Activated CD8-positive, alpha-beta memory T cell treated with anti-CD3 and anti-CD28 coated beads, Interleukin-2, amount 10 ng/mL, durations not matched to agents 7 days and 5 days (primary cell): Measurements from ENCODE around the gene GPSM1. TPM values are rescaled to one million over a fixed set of nuclear protein-coding genes. Genes with fewer than 3 reads are reported as not detected.
A peak's percentile ranks its signal among the peaks of the same experiment; 100 is the strongest.

Source experiments
- ATAC-seq: fragments of 150-1000 bp; cut with Tn5 transposase; one replicate; pipeline ENCODE4 v1.10.0; 2021; ENCODE audit warnings: moderate library complexity
- CTCF ChIA-PET: fragments of 350-600 bp; sonication (Branson Sonifier 250); formaldehyde crosslinking; loops from one replicate; lab custom pipeline; 2021; ENCODE audit warnings: antibody characterized with exemption; lab: Charles Lee
- DNase-seq: peaks from one replicate; pipeline ENCODE4 v3.0.0-alpha.2; 2020
- H3K27ac Mint-ChIP-seq: one replicate; pipeline ENCODE4 v1.8.0; 2021; ENCODE audit warnings: mild to moderate bottlenecking, mixed read lengths
- H3K27me3 Mint-ChIP-seq: one replicate; pipeline ENCODE4 v1.8.0; 2021; ENCODE audit warnings: mixed read lengths
- H3K36me3 Mint-ChIP-seq: one replicate; pipeline ENCODE4 v1.8.0; 2021; ENCODE audit warnings: mild to moderate bottlenecking, mixed read lengths
- H3K4me1 Mint-ChIP-seq: one replicate; pipeline ENCODE4 v1.8.0; 2021; ENCODE audit warnings: mixed read lengths
- H3K4me3 Mint-ChIP-seq: one replicate; pipeline ENCODE4 v1.8.0; 2021; ENCODE audit warnings: mild to moderate bottlenecking, moderate library complexity, mixed read lengths
- H3K9me3 Mint-ChIP-seq: one replicate; pipeline ENCODE4 v1.8.0; 2022; ENCODE audit warnings: low read depth, mixed read lengths
- total RNA-seq, 2 experiments: library from RNA; stranded (reverse); gene quantifications; one replicate each; pipeline ENCODE4 v1.2.3, GENCODE V29; 2021

The GPSM1 gene
- total RNA-seq, 2 experiments from 2014 or later = 4.5 to 6.7 TPM

DNA sequence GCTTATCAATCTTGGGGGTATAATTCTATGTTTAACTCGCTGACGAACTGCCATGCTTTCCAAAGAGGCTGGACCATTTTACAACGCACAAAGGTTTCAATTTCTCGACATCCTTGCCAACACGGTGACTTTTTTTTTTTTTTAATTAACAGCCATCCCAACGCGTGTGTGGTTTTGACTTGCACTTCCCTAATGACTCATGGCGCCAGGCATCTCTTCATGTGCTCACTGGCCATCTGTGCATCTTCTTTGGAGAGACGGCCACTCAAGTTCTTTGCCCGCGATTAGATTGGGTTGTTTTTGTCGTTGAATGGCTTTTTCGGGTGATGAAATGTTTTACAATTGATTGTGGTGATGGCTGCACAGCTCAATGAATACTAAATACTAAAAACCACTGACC is 58.7 kb downstream of the GPSM1 start:
- H3K27me3 Mint-ChIP-seq = no peaks in the 10 kb centered on the region
- peak overlapping the region; percentile 84 for H3K27ac Mint-ChIP-seq
- H3K36me3 Mint-ChIP-seq = peaks cover 43% of the 10 kb centered on the region
- CTCF ChIA-PET = interaction anchor here (0.7 to 2.5 kb wide), 6 partner anchors 11 to 23 kb away, joined by 3 to 13 read pairs (median 7); partner anchors contain the start of gene DNLZ
- peaks cover 30% of the 10 kb centered on the region for H3K4me1 Mint-ChIP-seq
- H3K4me3 Mint-ChIP-seq = peak overlapping the region; percentile 43
- peaks cover 2% of the 10 kb centered on the region for H3K9me3 Mint-ChIP-seq
- DNase-seq (no peak), ATAC-seq (peak; percentile 25)

DNA sequence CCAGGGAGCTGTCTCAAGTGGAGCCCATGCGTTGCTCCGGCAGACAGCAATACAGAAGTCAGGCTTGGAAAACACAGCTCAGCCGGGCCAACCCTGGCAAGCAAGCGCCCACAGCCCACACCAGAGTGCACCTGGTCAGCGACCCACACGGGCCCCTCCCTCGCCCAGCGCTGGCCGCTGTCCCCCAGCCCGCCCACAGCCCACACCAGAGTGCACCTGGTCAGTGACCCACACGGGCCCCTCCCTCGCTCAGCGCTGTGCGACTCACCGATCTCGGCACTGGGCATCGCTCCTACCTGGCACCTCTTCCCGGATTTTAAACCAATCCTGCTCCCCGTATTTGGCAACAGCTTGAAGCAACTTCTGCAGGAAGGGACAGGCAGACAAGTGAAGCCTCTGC is 59.9 kb downstream of the GPSM1 start:
- peaks cover 2% of the 10 kb centered on the region for H3K9me3 Mint-ChIP-seq
- H3K4me1 Mint-ChIP-seq = peaks cover 30% of the 10 kb centered on the region
- peaks cover 49% of the 10 kb centered on the region for H3K36me3 Mint-ChIP-seq
- CTCF ChIA-PET = interaction anchor here (0.9 to 2.0 kb wide), 3 partner anchors 11 to 24 kb away, joined by 3 to 7 read pairs (median 3); partner anchors contain the start of gene DNLZ
- H3K27me3 Mint-ChIP-seq = no peaks in the 10 kb centered on the region
- DNase-seq (no peak), ATAC-seq (no peak)
- no peak overlapping the region for H3K4me3 Mint-ChIP-seq
- no peak overlapping the region for H3K27ac Mint-ChIP-seq

DNA sequence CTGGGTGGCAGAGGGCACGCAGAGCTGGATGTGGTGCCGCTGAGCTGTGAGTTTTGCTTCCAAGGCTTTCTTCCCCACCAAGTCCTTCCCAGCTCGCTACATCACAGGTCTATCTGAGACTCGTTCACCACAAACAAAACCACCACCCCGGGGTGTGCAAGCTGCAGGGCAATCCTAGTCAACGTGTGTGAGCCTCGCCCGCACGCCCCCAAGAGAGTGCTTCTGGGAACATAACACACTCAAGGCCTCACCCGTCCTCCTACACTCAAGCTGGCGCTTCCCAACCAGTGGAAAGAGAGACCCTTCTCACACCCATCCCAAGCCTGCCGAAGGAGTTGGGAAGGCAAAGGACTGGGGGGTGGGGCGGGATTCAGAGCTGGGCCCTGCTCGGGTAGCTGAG is 62.1 kb downstream of the GPSM1 start:
- CTCF ChIA-PET = interaction anchor here (1.8 kb wide), 1 partner anchor 9 kb away, joined by 4 read pairs; no protein-coding TSS in a partner anchor
- H3K27ac Mint-ChIP-seq = no peak overlapping the region
- peaks cover 41% of the 10 kb centered on the region for H3K36me3 Mint-ChIP-seq
- H3K27me3 Mint-ChIP-seq = no peaks in the 10 kb centered on the region
- DNase-seq = no peak
- peaks cover 2% of the 10 kb centered on the region for H3K9me3 Mint-ChIP-seq
- H3K4me3 Mint-ChIP-seq = no peak overlapping the region
- H3K4me1 Mint-ChIP-seq = peaks cover 24% of the 10 kb centered on the region
- ATAC-seq = no peak

DNA sequence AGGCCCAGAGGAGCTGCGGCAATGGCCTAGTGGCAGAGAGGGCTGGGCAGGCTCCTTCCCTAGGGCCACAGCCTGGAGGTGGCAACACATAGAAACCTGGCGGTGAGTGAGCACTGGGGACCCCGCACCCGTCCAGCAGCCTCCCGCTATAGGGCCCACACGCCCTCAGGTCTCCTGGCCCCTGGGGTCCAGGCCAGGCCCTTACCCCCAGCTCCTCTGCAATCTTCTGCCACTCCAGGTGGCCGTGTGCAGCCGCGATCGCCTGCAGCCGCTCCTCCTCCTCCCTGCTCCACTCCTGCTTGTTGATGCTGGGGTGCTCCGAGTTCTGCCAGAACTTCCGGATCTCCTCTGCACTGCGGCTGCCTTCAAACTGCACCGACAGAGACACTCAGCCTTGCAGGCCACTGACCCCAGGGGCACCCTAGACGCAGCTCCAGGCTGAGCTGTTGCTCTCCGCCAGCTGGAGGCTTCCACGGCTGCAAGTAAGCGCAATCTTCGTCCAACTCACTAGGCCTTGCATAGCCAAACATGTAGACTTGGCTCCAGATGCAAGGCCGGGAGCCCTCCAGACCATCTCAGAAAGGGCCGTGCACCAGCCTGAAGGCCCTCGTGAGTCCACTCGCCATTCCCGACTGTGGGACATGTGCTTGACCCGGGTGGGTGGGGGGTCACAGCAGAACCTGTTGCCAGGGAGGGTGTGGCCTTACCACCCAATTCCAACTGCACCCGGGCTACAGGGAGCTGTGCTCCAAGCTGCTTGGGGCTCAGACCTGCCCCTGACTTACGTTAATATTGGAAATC is 64.6 kb downstream of the GPSM1 start:
- CTCF ChIA-PET = no interaction called here
- no peaks in the 10 kb centered on the region for H3K27me3 Mint-ChIP-seq
- H3K9me3 Mint-ChIP-seq = no peaks in the 10 kb centered on the region
- peaks cover 24% of the 10 kb centered on the region for H3K36me3 Mint-ChIP-seq
- H3K4me1 Mint-ChIP-seq = peaks cover 5% of the 10 kb centered on the region
- DNase-seq (no peak), ATAC-seq (no peak)
- H3K4me3 Mint-ChIP-seq = no peak overlapping the region
- H3K27ac Mint-ChIP-seq = no peak overlapping the region

DNA sequence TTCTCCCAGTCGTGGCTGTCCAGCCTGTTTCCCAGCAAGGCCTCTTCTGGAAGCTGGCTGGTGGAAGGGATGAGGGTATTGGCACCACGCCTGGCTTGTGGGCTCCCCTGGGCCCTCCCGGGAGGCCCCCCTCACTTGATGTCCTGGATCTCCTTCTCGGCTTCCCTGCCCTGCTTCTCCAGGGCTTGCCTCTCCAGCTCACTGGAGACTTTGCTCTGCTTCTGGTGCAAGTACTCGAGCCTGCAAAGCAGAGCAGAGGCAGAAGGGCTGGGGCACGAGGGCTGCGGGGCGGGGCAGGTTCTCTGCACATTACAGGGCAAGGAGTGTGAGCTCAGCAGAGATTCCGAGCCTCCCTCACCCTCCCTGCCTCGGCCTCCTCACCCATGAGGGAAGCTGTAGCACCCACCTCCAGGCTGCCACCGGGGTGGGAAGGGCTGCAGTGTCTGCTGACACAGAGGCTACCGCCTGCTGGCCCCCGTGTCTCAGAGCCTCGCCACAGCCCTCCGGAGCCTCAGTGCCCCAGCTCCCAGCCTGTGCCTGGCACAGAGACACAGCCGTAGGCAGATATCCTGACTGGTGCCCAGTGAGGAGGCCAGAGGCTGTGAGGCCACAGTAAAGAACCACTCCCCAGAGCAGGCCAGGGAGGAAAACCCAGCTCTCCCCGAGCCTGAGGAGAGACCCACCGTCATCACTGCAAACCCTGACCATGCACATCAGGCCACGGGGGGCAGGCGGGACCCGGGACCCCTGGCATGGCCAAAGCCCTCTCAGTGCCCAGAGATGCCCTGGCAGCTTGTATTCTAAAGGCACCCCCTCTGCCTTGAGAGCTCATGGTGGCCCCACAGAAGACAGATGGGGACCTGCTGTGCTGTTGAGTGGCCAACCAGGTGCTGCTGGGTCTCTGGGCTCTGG is 65.5 kb downstream of the GPSM1 start:
- ATAC-seq (no peak), DNase-seq (no peak)
- Mint-ChIP-seq H3K4me3 (no peak overlapping the region), H3K27ac (no peak overlapping the region), H3K36me3 (peaks cover 18% of the 10 kb centered on the region), H3K9me3 (no peaks in the 10 kb centered on the region), H3K27me3 (no peaks in the 10 kb centered on the region), H3K4me1 (peaks cover 5% of the 10 kb centered on the region)
- CTCF ChIA-PET = no interaction called here

DNA sequence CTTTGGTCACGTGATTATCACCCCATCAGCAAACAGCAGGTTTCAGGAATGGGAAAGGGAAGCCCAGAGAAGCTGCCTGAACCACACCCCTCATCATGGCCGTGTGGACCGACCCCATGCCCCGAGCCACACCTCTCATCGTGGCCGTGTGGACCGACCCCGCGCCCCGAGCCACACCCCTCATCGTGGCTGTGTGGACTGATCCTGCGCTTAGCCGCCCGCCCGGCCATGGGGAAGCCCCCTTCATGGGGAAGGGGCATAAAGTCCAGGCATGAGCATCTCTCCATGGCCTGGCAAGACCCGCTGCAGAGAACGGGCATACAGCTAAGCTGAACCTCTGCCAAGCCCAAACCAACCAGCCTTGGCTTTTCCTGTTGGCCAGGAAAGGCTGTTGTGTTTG is 66.2 kb downstream of the GPSM1 start:
- no peaks in the 10 kb centered on the region for H3K27me3 Mint-ChIP-seq
- H3K9me3 Mint-ChIP-seq = no peaks in the 10 kb centered on the region
- no peak overlapping the region for H3K4me3 Mint-ChIP-seq
- ATAC-seq (no peak), DNase-seq (no peak)
- no peak overlapping the region for H3K27ac Mint-ChIP-seq
- peaks cover 18% of the 10 kb centered on the region for H3K36me3 Mint-ChIP-seq
- CTCF ChIA-PET = no interaction called here
- H3K4me1 Mint-ChIP-seq = peaks cover 11% of the 10 kb centered on the region

DNA sequence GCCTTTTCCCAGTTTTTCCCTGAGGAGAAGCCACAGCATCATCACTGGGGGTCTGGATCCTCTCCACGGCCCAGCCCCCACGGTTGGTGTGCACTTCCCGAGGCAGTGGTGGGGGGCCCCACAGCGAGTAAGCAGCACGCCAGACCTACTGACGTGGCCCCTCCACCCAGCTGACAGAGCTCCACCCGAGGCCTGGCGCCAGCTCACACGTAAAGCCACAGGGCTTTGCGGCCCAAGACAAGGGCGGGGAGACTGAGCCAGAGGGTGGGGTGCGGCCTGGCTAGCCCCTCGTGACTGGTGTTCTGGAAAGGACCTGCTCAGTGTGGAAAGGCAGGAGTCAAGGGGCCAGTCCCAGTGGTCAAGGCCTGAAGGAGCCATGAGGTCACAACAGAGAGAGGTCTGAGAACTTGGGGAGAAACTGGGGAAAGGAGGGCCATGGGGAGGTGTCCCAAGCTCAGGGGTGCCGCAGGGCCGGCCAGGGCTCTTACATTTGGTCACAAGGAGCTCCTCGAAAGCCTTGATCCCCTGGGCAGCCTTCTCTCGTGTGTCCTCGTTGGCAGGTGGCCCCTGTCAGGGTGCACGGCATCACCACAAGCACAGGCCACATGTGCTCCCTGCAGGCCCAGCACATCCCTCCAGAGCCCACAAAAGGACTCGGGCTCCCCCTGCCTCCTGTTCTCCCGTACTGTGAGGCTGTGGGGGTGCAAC is 67.1 kb downstream of the GPSM1 start:
- H3K27ac Mint-ChIP-seq = no peak overlapping the region
- no peaks in the 10 kb centered on the region for H3K27me3 Mint-ChIP-seq
- H3K9me3 Mint-ChIP-seq = no peaks in the 10 kb centered on the region
- ATAC-seq = no peak
- CTCF ChIA-PET = no interaction called here
- DNase-seq = no peak
- H3K4me3 Mint-ChIP-seq = no peak overlapping the region
- peaks cover 16% of the 10 kb centered on the region for H3K36me3 Mint-ChIP-seq
- peaks cover 15% of the 10 kb centered on the region for H3K4me1 Mint-ChIP-seq

DNA sequence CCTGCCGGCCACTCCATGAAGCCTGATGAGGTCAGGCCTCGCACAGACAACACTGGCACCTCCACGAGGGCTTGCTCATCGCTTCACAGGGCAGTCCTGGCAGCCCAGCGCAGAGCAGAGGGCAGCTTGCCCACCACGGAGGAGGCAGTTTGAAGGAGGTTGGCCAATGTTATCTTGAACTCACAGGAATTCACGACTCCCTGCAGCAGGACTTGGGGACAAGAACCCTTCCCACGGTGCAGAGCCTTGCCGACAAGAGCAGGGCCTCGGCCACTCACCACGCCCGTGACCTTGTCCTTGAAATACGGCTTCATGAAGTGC is 67.6 kb downstream of the GPSM1 start:
- Mint-ChIP-seq H3K27ac (no peak overlapping the region), H3K9me3 (no peaks in the 10 kb centered on the region), H3K36me3 (peaks cover 13% of the 10 kb centered on the region), H3K4me3 (no peak overlapping the region), H3K4me1 (peaks cover 15% of the 10 kb centered on the region), H3K27me3 (no peaks in the 10 kb centered on the region)
- CTCF ChIA-PET = no interaction called here
- DNase-seq (no peak), ATAC-seq (no peak)

DNA sequence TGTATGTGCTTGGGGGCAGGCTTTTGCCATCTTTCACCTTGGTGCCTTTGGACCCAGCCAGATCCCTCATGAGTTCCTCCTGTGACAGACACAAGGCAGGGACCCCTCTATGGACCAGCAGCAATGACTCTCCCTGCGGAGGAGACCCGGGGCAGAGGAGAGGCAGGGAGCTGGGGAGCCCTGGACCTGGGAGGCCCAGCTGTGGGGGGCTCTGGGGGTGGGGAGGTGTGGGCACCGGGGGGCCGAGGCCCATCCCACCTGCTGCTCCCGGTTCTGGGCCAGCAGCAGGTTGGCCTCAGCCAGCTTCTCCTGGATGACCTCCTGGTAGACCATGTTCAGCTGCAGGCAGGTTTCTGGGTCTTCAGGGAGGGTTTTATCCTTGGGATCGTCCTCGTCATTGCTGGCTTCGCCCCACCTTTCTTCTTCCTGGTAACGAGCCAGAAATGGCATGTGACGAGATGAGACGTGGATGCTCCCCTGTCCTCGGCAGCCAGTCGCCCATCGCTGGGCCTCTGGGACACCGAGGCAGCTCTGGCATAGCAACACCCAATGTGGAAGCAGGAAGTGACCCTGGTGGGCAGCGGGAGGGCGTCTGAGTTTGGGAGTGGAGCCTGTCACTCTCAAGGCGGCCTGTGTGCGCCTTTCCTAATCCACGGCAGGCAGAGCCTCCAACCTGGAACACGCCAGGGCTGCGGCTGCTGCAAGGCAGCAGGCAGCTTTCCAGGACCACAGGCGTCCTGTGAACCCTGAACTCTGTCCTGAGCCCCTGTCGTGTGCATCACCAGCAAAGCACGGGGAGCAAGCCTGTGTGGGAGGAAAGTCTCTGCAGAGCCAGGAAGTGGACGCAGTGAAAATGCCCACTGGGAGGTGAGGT is 68.2 kb downstream of the GPSM1 start:
- Mint-ChIP-seq H3K4me3 (no peak overlapping the region), H3K27ac (no peak overlapping the region), H3K4me1 (peaks cover 16% of the 10 kb centered on the region), H3K9me3 (no peaks in the 10 kb centered on the region), H3K27me3 (no peaks in the 10 kb centered on the region), H3K36me3 (peaks cover 10% of the 10 kb centered on the region)
- DNase-seq (no peak), ATAC-seq (no peak)
- CTCF ChIA-PET = interaction anchor here (1.9 to 3.0 kb wide), 2 partner anchors 21 to 32 kb away, joined by 4 to 18 read pairs; partner anchors contain the start of gene DNLZ

DNA sequence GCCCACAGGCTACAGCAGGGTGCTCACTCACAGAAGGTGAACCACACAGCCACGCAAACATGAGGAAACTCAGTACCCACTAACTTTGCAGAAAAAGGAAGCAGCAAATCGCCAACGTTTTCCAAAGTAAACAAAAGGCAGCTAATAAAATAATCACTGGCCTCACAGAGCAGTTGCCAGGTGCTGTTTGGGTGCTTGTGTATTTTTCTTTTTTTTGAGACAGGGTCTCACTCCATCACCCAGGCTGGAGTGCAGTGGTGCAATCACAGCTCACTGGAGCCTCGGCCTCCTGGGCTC is 68.8 kb downstream of the GPSM1 start:
- H3K9me3 Mint-ChIP-seq = no peaks in the 10 kb centered on the region
- no peak for ATAC-seq
- CTCF ChIA-PET = interaction anchor here (1.9 to 3.0 kb wide), 2 partner anchors 21 to 33 kb away, joined by 4 to 18 read pairs; partner anchors contain the start of gene DNLZ

DNA sequence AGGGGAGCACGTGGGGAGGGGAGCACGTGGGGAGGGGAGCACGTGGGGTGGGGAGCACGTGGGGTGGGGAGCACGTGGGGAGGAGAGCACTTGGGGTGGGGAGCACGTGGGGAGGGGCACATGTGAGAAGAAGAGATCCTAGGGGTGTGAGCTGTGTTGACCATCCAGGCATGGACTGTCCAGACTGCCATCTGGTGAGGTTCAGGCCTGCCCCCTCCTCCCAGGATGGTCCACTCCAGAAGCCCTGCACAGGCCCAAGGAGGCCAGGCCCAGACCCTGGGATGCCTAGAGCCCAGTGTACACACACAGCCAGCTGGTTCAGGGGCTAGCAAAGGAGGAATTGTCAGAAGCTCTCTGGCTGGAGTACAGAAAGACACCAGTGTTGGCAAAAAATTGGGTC is 70.3 kb downstream of the GPSM1 start:
- CTCF ChIA-PET = interaction anchor here (1.0 to 3.0 kb wide), 4 partner anchors 11 to 41 kb away, joined by 3 to 18 read pairs (median 4); partner anchors contain the start of gene DNLZ
- no peaks in the 10 kb centered on the region for H3K27me3 Mint-ChIP-seq
- peaks cover 12% of the 10 kb centered on the region for H3K36me3 Mint-ChIP-seq
- H3K9me3 Mint-ChIP-seq = no peaks in the 10 kb centered on the region
- H3K4me1 Mint-ChIP-seq = peaks cover 29% of the 10 kb centered on the region
- ATAC-seq (no peak), DNase-seq (no peak)
- no peak overlapping the region for H3K4me3 Mint-ChIP-seq
- H3K27ac Mint-ChIP-seq = no peak overlapping the region

More for the DNA sequence above, 68.8 kb downstream of the GPSM1 start:
- H3K4me1 Mint-ChIP-seq = peaks cover 19% of the 10 kb centered on the region
- no peak overlapping the region for H3K4me3 Mint-ChIP-seq
- no peaks in the 10 kb centered on the region for H3K27me3 Mint-ChIP-seq
- no peak for DNase-seq
- peaks cover 10% of the 10 kb centered on the region for H3K36me3 Mint-ChIP-seq
- H3K27ac Mint-ChIP-seq = no peak overlapping the region

DNA sequence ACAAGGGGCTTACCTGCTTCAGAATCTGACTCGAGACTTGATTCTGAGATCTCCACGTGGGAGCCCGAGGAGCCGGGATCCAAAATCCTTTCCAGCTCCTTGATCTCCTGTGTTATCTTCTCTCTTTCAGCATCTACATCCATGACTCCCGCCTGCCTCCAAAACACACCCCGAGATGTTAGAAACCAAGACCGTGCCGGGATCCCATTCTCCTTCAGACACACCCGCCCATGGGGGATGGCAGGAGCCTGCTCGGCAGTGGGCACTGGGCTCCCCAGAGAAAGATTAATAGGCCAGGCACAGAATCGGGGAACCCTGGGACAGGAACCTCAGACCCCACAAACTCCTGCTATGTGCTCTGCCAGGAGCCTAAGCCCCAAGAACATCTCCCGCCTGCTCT is 70.9 kb downstream of the GPSM1 start:
- DNase-seq (no peak), ATAC-seq (no peak)
- Mint-ChIP-seq H3K27ac (peak overlapping the region; percentile 74), H3K4me3 (peak overlapping the region; percentile 86), H3K9me3 (no peaks in the 10 kb centered on the region), H3K4me1 (peaks cover 31% of the 10 kb centered on the region), H3K36me3 (peaks cover 13% of the 10 kb centered on the region), H3K27me3 (no peaks in the 10 kb centered on the region)
- CTCF ChIA-PET = interaction anchor here (1.0 to 6.2 kb wide), 5 partner anchors 10 to 40 kb away, joined by 3 to 52 read pairs (median 4); partner anchors contain the start of gene DNLZ
